Panc1 (cell line): Measurements from ENCODE around the gene VIPR2.

Experiments
- POLR2AphosphoS5 ChIP-seq: IDR thresholded peaks from 2 replicates; pipeline ENCODE4 v1.6.1; 2012; ENCODE audit warnings: mild to moderate bottlenecking, low read depth, low read length, moderate library complexity
- SIN3A ChIP-seq: IDR thresholded peaks from 2 replicates; pipeline ENCODE4 v1.6.1; 2012; ENCODE audit warnings: low read depth, mild to moderate bottlenecking, low read length, moderate library complexity, borderline replicate concordance; ENCODE audit not compliant: insufficient read depth
- TF ChIP-seq, protein P1 (sequence below): fragments of 450-650 bp; IDR thresholded peaks from 2 replicates; pipeline ENCODE4 v1.5.1; 2017; ENCODE audit warnings: mild to moderate bottlenecking
- TF ChIP-seq, protein P2 (sequence below), 2 experiments: IDR thresholded peaks; 2 replicates each; pipeline ENCODE4 v1.6.1; 2011 to 2012; ENCODE audit warnings: low read depth in 2 of 2, control low read depth in 1 of 2, low read length in 1 of 2, mild to moderate bottlenecking in 1 of 2, moderate library complexity in 1 of 2; ENCODE audit not compliant: insufficient read depth in 1 of 2

DNA sequence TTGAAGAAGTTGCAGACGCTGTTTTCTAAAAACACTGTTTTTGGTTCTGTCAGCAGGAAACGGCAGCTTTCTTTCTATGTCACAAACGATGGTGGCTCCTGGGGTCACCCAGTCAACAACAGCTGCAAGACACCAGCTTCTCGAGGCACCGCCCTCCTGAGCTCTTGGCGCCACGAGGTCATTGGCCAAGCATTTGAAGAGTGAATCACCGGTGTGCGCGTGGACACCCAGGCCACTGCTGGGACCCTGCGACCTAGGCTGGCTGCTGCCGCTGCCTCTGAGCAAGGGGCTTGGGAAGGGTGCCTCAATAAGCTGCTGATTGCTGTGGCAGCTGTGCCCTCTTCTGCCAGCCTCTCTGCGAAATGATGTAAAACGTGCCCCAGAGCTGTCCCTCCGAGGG lies 22.5 kb upstream of the VIPR2 start:
- TF ChIP-seq POLR2AphosphoS5: no peak
- TF ChIP-seq, protein P1, sequence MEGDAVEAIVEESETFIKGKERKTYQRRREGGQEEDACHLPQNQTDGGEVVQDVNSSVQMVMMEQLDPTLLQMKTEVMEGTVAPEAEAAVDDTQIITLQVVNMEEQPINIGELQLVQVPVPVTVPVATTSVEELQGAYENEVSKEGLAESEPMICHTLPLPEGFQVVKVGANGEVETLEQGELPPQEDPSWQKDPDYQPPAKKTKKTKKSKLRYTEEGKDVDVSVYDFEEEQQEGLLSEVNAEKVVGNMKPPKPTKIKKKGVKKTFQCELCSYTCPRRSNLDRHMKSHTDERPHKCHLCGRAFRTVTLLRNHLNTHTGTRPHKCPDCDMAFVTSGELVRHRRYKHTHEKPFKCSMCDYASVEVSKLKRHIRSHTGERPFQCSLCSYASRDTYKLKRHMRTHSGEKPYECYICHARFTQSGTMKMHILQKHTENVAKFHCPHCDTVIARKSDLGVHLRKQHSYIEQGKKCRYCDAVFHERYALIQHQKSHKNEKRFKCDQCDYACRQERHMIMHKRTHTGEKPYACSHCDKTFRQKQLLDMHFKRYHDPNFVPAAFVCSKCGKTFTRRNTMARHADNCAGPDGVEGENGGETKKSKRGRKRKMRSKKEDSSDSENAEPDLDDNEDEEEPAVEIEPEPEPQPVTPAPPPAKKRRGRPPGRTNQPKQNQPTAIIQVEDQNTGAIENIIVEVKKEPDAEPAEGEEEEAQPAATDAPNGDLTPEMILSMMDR: no peak
- TF ChIP-seq, protein P2, sequence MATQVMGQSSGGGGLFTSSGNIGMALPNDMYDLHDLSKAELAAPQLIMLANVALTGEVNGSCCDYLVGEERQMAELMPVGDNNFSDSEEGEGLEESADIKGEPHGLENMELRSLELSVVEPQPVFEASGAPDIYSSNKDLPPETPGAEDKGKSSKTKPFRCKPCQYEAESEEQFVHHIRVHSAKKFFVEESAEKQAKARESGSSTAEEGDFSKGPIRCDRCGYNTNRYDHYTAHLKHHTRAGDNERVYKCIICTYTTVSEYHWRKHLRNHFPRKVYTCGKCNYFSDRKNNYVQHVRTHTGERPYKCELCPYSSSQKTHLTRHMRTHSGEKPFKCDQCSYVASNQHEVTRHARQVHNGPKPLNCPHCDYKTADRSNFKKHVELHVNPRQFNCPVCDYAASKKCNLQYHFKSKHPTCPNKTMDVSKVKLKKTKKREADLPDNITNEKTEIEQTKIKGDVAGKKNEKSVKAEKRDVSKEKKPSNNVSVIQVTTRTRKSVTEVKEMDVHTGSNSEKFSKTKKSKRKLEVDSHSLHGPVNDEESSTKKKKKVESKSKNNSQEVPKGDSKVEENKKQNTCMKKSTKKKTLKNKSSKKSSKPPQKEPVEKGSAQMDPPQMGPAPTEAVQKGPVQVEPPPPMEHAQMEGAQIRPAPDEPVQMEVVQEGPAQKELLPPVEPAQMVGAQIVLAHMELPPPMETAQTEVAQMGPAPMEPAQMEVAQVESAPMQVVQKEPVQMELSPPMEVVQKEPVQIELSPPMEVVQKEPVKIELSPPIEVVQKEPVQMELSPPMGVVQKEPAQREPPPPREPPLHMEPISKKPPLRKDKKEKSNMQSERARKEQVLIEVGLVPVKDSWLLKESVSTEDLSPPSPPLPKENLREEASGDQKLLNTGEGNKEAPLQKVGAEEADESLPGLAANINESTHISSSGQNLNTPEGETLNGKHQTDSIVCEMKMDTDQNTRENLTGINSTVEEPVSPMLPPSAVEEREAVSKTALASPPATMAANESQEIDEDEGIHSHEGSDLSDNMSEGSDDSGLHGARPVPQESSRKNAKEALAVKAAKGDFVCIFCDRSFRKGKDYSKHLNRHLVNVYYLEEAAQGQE (IDR thresholded peaks at IDR 0.05; ENCODE audit: insufficient read depth in 1 of 2, low read depth in 2 of 2, low read length in 1 of 2): no peak
- no peak for TF ChIP-seq SIN3A
